GM12878 (cell line): ENCODE data around the gene RFC1.

Experiments
- TF ChIP-seq, protein P1 (sequence below), 3 experiments: IDR thresholded peaks in 2 of 3; conservative IDR thresholded peaks in 1 of 3; 2 replicates each; pipeline ENCODE4 v1.5.1; 2011; ENCODE audit warnings: low read depth in 3 of 3, low read length in 3 of 3, mild to moderate bottlenecking in 3 of 3, control low read depth in 2 of 3, moderate library complexity in 2 of 3, inconsistent platforms in 1 of 3, mixed read lengths in 1 of 3; ENCODE audit not compliant: control insufficient read depth in 2 of 3, insufficient read depth in 1 of 3; ENCODE audit errors: extremely low read depth in 1 of 3
- TF ChIP-seq, protein P2 (sequence below): IDR thresholded peaks from 2 replicates; pipeline ENCODE4 v1.6.1; 2012; ENCODE audit warnings: mild to moderate bottlenecking, low read depth, low read length
- TF ChIP-seq, protein P3 (sequence below): fragments of 450-650 bp; IDR thresholded peaks from 2 replicates; pipeline ENCODE4 v1.6.1; 2014; ENCODE audit warnings: mild to moderate bottlenecking

DNA sequence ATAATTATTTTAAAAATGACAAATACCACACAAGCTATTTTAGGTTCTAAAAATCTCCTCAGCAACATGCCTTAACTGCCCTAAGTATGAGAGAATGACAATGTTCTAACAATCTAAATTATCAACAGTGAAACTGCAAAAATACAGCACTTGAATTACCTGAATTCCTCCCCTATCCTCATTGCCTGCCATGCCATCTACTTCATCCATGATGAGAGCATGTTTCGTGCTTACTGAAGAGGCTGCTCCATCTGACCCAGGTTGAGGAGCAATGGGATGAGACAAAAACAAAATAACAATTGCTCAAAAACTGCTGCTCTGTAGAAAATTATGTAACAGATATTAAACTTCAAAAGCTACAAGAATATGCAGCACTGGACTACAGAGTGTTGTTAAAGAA is 63.3 kb downstream of the RFC1 start:
- TF ChIP-seq, protein P1, sequence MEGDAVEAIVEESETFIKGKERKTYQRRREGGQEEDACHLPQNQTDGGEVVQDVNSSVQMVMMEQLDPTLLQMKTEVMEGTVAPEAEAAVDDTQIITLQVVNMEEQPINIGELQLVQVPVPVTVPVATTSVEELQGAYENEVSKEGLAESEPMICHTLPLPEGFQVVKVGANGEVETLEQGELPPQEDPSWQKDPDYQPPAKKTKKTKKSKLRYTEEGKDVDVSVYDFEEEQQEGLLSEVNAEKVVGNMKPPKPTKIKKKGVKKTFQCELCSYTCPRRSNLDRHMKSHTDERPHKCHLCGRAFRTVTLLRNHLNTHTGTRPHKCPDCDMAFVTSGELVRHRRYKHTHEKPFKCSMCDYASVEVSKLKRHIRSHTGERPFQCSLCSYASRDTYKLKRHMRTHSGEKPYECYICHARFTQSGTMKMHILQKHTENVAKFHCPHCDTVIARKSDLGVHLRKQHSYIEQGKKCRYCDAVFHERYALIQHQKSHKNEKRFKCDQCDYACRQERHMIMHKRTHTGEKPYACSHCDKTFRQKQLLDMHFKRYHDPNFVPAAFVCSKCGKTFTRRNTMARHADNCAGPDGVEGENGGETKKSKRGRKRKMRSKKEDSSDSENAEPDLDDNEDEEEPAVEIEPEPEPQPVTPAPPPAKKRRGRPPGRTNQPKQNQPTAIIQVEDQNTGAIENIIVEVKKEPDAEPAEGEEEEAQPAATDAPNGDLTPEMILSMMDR (IDR thresholded peaks at IDR 0.05 in 2 of 3, conservative IDR thresholded peaks at IDR 0.05 in 1 of 3; ENCODE audit: control insufficient read depth in 2 of 3, extremely low read depth in 1 of 3, insufficient read depth in 1 of 3, low read depth in 3 of 3, low read length in 3 of 3): no peak
- TF ChIP-seq, protein P2, sequence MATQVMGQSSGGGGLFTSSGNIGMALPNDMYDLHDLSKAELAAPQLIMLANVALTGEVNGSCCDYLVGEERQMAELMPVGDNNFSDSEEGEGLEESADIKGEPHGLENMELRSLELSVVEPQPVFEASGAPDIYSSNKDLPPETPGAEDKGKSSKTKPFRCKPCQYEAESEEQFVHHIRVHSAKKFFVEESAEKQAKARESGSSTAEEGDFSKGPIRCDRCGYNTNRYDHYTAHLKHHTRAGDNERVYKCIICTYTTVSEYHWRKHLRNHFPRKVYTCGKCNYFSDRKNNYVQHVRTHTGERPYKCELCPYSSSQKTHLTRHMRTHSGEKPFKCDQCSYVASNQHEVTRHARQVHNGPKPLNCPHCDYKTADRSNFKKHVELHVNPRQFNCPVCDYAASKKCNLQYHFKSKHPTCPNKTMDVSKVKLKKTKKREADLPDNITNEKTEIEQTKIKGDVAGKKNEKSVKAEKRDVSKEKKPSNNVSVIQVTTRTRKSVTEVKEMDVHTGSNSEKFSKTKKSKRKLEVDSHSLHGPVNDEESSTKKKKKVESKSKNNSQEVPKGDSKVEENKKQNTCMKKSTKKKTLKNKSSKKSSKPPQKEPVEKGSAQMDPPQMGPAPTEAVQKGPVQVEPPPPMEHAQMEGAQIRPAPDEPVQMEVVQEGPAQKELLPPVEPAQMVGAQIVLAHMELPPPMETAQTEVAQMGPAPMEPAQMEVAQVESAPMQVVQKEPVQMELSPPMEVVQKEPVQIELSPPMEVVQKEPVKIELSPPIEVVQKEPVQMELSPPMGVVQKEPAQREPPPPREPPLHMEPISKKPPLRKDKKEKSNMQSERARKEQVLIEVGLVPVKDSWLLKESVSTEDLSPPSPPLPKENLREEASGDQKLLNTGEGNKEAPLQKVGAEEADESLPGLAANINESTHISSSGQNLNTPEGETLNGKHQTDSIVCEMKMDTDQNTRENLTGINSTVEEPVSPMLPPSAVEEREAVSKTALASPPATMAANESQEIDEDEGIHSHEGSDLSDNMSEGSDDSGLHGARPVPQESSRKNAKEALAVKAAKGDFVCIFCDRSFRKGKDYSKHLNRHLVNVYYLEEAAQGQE: no peak
- TF ChIP-seq, protein P3, sequence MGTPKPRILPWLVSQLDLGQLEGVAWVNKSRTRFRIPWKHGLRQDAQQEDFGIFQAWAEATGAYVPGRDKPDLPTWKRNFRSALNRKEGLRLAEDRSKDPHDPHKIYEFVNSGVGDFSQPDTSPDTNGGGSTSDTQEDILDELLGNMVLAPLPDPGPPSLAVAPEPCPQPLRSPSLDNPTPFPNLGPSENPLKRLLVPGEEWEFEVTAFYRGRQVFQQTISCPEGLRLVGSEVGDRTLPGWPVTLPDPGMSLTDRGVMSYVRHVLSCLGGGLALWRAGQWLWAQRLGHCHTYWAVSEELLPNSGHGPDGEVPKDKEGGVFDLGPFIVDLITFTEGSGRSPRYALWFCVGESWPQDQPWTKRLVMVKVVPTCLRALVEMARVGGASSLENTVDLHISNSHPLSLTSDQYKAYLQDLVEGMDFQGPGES: no peak
